ENCODE results near the gene DNAJC12.
A peak's percentile ranks its signal among the peaks of the same experiment; 100 is the strongest.
"Not testable (repeated sequence)": the region's sequence is repeated elsewhere in the genome, so short reads cannot be mapped to it uniquely, and the experiment has no call there.

DNAJC12 gene

DNA sequence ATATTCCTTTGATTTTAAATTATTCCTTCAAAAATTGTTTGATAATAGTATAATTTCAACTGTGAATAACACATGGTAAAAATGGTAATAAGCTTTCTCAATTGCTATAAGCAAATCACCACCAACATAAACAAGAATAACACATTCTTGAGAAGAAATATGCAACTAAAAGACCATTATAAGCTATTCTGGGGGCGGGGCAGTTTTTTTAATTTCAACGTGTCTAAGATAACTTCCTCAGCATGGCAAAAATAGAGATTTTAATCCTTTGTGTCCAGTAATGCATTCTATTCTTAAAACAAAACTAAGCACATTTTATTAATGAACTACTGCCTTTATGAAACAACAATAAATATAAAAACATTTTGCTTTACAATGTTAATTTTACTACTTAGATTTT lies 1.5 kb downstream of the DNAJC12 start:
- Histone ChIP-seq H3K4me1 (ENCODE audit: insufficient read depth, low read length, severe bottlenecking) (peaks cover 25% of the 10 kb centered on the region), H3K4me3 (ENCODE audit: low read depth, low read length, poor library complexity, severe bottlenecking) (peak overlapping the region; percentile 46), H3K9ac (ENCODE audit: low read length) (peak overlapping the region; percentile 9; the same call in 1 of the 2 replicates), H2AFZ (ENCODE audit: low read length) (no peak overlapping the region), H3K4me2 (ENCODE audit: low read length) (peak overlapping the region; percentile 59), H3K9me3 (ENCODE audit: low read length) (peaks cover 1% of the 10 kb centered on the region; the same call in 1 of the 2 replicates), H3F3A (ENCODE audit: insufficient read depth, low read length) (no peaks in the 10 kb centered on the region), H3K9me2 (ENCODE audit: low read depth, low read length) (no peaks in the 10 kb centered on the region), H3K27me3 (ENCODE audit: insufficient read depth, low read length) (no peaks in the 10 kb centered on the region), H3K79me2 (ENCODE audit: insufficient read depth, low read length) (peaks cover 10% of the 10 kb centered on the region), H3K36me3 (ENCODE audit: insufficient read depth, low read length) (no peaks in the 10 kb centered on the region), H4K20me1 (ENCODE audit: insufficient read depth, low read length) (no peaks in the 10 kb centered on the region), H3K27ac (ENCODE audit: low read depth, low read length, poor library complexity, severe bottlenecking) (peak overlapping the region; percentile 59)
- TF ChIP-seq, protein P1, sequence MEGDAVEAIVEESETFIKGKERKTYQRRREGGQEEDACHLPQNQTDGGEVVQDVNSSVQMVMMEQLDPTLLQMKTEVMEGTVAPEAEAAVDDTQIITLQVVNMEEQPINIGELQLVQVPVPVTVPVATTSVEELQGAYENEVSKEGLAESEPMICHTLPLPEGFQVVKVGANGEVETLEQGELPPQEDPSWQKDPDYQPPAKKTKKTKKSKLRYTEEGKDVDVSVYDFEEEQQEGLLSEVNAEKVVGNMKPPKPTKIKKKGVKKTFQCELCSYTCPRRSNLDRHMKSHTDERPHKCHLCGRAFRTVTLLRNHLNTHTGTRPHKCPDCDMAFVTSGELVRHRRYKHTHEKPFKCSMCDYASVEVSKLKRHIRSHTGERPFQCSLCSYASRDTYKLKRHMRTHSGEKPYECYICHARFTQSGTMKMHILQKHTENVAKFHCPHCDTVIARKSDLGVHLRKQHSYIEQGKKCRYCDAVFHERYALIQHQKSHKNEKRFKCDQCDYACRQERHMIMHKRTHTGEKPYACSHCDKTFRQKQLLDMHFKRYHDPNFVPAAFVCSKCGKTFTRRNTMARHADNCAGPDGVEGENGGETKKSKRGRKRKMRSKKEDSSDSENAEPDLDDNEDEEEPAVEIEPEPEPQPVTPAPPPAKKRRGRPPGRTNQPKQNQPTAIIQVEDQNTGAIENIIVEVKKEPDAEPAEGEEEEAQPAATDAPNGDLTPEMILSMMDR (IDR thresholded peaks at IDR 0.05; ENCODE audit: low read length): no peak
- TF ChIP-seq EZH2 (IDR thresholded peaks at IDR 0.05; ENCODE audit: borderline replicate concordance, low read length): no peak

DNA sequence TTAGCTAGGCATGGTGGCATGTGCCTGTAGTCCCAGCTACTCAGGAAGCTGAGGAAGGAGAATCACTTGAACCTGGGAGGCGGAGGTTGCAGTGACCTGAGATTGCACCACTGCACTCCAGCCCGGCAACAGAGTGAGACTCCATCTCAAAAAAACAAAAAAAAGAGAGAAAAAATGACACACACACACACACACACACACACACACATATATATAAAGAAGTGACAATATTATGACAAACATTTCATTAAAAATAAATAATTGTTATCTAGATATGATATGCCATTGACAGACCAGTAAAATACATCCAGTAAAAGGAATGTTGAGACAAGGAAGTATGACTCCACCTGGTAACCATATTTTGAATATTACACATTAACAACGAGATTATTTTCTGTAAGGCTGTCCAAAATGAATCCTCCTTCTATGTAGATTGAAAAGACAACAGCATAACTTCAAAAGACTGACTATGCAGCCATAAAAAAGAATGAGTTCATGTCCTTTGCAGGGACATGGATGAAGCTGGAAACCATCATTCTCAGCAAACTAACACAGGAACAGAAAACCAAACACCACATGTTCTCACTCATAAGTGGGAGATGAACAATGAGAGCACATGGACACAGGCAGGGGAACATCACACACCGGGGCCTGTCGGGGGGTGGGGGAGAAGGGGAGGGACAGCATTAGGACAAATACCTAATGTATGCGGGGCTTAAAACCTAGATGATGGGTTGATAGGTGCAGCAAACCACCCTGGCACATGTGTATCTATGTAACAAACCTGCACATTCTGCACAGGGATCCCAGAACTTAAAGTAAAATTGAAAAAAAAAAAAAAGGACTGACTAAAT lies 2.2 kb downstream of the DNAJC12 start:
- H3K79me2 ChIP-seq (ENCODE audit: insufficient read depth, low read length): peaks cover 10% of the 10 kb centered on the region
- not testable (repeated sequence) for H3F3A ChIP-seq (ENCODE audit: insufficient read depth, low read length); H2AFZ ChIP-seq (ENCODE audit: low read length); H3K36me3 ChIP-seq (ENCODE audit: insufficient read depth, low read length); H3K27me3 ChIP-seq (ENCODE audit: insufficient read depth, low read length); H3K9me3 ChIP-seq (ENCODE audit: low read length); H3K9me2 ChIP-seq (ENCODE audit: low read depth, low read length); H4K20me1 ChIP-seq (ENCODE audit: insufficient read depth, low read length)
- H3K4me1 ChIP-seq (ENCODE audit: insufficient read depth, low read length, severe bottlenecking): peaks cover 25% of the 10 kb centered on the region
- H3K4me2 ChIP-seq (ENCODE audit: low read length): peak overlapping the region; percentile 59
- peak overlapping the region; percentile 59 for H3K27ac ChIP-seq (ENCODE audit: low read depth, low read length, poor library complexity, severe bottlenecking)
- H3K4me3 ChIP-seq (ENCODE audit: low read depth, low read length, poor library complexity, severe bottlenecking): peak overlapping the region; percentile 46
- peak overlapping the region; percentile 9; the same call in 1 of the 2 replicates for H3K9ac ChIP-seq (ENCODE audit: low read length)

DNA sequence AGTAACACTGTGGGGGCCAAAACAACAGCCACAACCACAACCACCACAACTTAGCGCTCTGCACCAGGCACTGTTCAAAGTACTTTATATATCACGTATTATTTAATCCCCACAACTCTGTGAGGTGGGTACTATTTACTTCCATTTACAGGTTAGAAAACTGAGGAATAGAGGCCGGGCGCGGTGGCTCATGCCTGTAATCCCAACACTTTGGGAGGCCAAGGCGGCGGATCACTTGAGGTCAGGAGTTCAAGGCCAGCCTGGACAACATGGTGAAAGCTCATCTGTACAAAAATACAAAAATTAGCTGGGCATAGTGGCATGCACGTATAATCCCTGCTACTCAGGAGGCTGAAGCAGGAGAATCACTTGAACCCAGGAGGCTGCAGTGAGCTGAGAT lies 3.6 kb downstream of the DNAJC12 start:
- Histone ChIP-seq H3F3A (ENCODE audit: insufficient read depth, low read length) (no peaks in the 10 kb centered on the region), H3K79me2 (ENCODE audit: insufficient read depth, low read length) (peaks cover 10% of the 10 kb centered on the region), H3K27ac (ENCODE audit: low read depth, low read length, poor library complexity, severe bottlenecking) (no peak overlapping the region), H3K4me3 (ENCODE audit: low read depth, low read length, poor library complexity, severe bottlenecking) (no peak overlapping the region), H3K9ac (ENCODE audit: low read length) (no peak overlapping the region), H2AFZ (ENCODE audit: low read length) (no peak overlapping the region), H3K4me2 (ENCODE audit: low read length) (no peak overlapping the region), H3K36me3 (ENCODE audit: insufficient read depth, low read length) (no peaks in the 10 kb centered on the region), H3K4me1 (ENCODE audit: insufficient read depth, low read length, severe bottlenecking) (peaks cover 25% of the 10 kb centered on the region), H4K20me1 (ENCODE audit: insufficient read depth, low read length) (no peaks in the 10 kb centered on the region), H3K27me3 (ENCODE audit: insufficient read depth, low read length) (no peaks in the 10 kb centered on the region), H3K9me2 (ENCODE audit: low read depth, low read length) (no peaks in the 10 kb centered on the region), H3K9me3 (ENCODE audit: low read length) (no peaks in the 10 kb centered on the region)
- TF ChIP-seq, protein P1 (IDR thresholded peaks at IDR 0.05; ENCODE audit: low read length): no peak
- TF ChIP-seq EZH2 (IDR thresholded peaks at IDR 0.05; ENCODE audit: borderline replicate concordance, low read length): no peak

DNA sequence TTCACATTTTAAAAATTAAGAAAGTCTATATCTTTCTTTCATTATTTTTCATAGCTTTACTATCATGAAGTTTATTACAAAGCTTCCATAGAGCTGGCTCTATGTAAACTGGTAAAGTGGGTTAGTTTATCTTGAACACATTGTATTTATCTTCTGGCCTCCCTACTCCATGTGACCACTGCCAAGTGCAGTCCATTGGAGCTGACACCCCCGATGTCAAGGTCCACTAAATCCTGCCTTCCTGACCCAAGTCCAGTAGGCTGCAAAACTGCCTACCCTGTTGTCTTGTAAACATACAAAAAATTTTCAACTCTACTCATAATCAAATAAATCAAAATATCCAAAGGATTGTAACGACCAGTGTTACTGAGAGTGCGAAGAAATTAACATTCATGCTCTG lies 10.2 kb downstream of the DNAJC12 start:
- H3K4me2 ChIP-seq (ENCODE audit: low read length): no peak overlapping the region
- no peak overlapping the region for H3K27ac ChIP-seq (ENCODE audit: low read depth, low read length, poor library complexity, severe bottlenecking)

More for the DNA sequence above, 10.2 kb downstream of the DNAJC12 start:
- Histone ChIP-seq H3K4me3 (ENCODE audit: low read depth, low read length, poor library complexity, severe bottlenecking) (no peak overlapping the region), H3K9me3 (ENCODE audit: low read length) (no peaks in the 10 kb centered on the region), H3K36me3 (ENCODE audit: insufficient read depth, low read length) (no peaks in the 10 kb centered on the region), H3F3A (ENCODE audit: insufficient read depth, low read length) (no peaks in the 10 kb centered on the region), H4K20me1 (ENCODE audit: insufficient read depth, low read length) (no peaks in the 10 kb centered on the region), H3K27me3 (ENCODE audit: insufficient read depth, low read length) (no peaks in the 10 kb centered on the region), H3K9ac (ENCODE audit: low read length) (no peak overlapping the region), H3K4me1 (ENCODE audit: insufficient read depth, low read length, severe bottlenecking) (peaks cover 14% of the 10 kb centered on the region), H3K9me2 (ENCODE audit: low read depth, low read length) (no peaks in the 10 kb centered on the region), H2AFZ (ENCODE audit: low read length) (no peak overlapping the region), H3K79me2 (ENCODE audit: insufficient read depth, low read length) (no peaks in the 10 kb centered on the region)
- no peak for TF ChIP-seq EZH2 (IDR thresholded peaks at IDR 0.05; ENCODE audit: borderline replicate concordance, low read length)
- TF ChIP-seq, protein P1 (IDR thresholded peaks at IDR 0.05; ENCODE audit: low read length): no peak

Data from OCI-LY1 (cell line).